Measurements from ENCODE around the gene TREML4. TPM values are rescaled to one million over a fixed set of nuclear protein-coding genes. Genes with fewer than 3 reads are reported as not detected.

TREML4 gene
- total RNA-seq, 1 experiment from 2014 or later: not detected

DNA sequence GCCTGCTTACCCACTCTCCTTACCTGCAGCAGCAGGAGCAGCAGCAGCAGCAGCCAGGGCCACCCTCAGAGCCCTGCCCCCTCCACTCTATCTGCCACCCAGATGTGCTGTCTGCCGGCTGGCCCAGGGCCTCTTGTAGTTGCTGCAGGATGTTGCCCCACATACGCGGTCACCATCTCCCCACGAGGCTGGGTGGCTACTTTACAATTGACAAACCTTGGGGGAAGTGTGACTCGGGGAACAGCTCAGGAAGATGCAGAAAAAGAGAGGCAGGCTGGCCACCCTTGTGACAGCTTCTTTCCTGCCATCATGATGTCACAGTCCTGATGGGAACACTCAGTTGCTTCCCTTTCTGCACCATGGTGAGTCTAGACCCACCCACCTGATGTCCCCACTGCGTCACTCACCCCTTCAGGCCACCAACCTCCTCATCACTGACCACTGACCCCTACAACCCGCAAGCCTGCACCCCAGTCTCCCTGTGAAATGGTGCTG lies 43.8 kb downstream of the TREML4 start:
- ChIA-PET CTCF (no interaction called here), POLR2A (no interaction called here), RAD21 (ENCODE audit: low non-redundant PET in 1 of 2, low total read pairs in 2 of 2, uncharacterized antibody in 2 of 2, unreplicated experiment in 2 of 2) (no interaction called here)
- Histone ChIP-seq H3K27me3 (ENCODE audit: insufficient read depth, low read length) (peaks cover 10% of the 10 kb centered on the region; the same call in 1 of the 2 replicates), H3K4me1 (ENCODE audit: control insufficient read depth in 1 of 2, insufficient read depth in 2 of 2, low read length in 2 of 2) (no peaks in the 10 kb centered on the region), H4K20me1 (ENCODE audit: insufficient read depth) (no peaks in the 10 kb centered on the region), H3K9ac (ENCODE audit: low read length) (no peak overlapping the region), H3K27ac (ENCODE audit: low read depth, low read length) (no peak overlapping the region), H3K79me2 (ENCODE audit: insufficient read depth, low read length) (no peaks in the 10 kb centered on the region), H3K4me3 (replicated peaks in 1 of 2; ENCODE audit: low read depth in 1 of 2, low read length in 2 of 2) (no peak overlapping the region), H3K9me2 (ENCODE audit: insufficient read depth) (no peaks in the 10 kb centered on the region), H3K4me2 (ENCODE audit: low read length) (no peak overlapping the region), H2AFZ (ENCODE audit: low read depth, low read length, poor library complexity, severe bottlenecking) (no peak overlapping the region), H3K9me3 (ENCODE audit: control insufficient read depth in 1 of 2, insufficient read depth in 1 of 2, low read depth in 1 of 2, low read length in 2 of 2) (no peaks in the 10 kb centered on the region), H3K36me3 (ENCODE audit: control insufficient read depth in 1 of 2, insufficient read depth in 2 of 2, low read length in 2 of 2) (no peaks in the 10 kb centered on the region)
- intact Hi-C loops (cut with micrococcal nuclease): no loop called here
- no TSS peak for BruUV-seq (replicated peaks)
- TF ChIP-seq SIN3A (IDR thresholded peaks at IDR 0.05; ENCODE audit: low read depth) (no peak), CEBPB (IDR thresholded peaks at IDR 0.05; ENCODE audit: low read depth) (no peak), EZH2phosphoT487 (IDR thresholded peaks at IDR 0.05; ENCODE audit: borderline replicate concordance) (no peak), ZNF274 (IDR thresholded peaks at IDR 0.05; ENCODE audit: low read depth, low read length) (no peak), YY1 (IDR thresholded peaks at IDR 0.05; ENCODE audit: extremely low read depth, insufficient replicate concordance, low read depth, low read length) (no peak), EZH2 (IDR thresholded peaks at IDR 0.05) (no peak)
- TF ChIP-seq, protein P1, sequence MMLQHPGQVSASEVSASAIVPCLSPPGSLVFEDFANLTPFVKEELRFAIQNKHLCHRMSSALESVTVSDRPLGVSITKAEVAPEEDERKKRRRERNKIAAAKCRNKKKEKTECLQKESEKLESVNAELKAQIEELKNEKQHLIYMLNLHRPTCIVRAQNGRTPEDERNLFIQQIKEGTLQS (IDR thresholded peaks at IDR 0.05): no peak
- TF ChIP-seq, protein P2, sequence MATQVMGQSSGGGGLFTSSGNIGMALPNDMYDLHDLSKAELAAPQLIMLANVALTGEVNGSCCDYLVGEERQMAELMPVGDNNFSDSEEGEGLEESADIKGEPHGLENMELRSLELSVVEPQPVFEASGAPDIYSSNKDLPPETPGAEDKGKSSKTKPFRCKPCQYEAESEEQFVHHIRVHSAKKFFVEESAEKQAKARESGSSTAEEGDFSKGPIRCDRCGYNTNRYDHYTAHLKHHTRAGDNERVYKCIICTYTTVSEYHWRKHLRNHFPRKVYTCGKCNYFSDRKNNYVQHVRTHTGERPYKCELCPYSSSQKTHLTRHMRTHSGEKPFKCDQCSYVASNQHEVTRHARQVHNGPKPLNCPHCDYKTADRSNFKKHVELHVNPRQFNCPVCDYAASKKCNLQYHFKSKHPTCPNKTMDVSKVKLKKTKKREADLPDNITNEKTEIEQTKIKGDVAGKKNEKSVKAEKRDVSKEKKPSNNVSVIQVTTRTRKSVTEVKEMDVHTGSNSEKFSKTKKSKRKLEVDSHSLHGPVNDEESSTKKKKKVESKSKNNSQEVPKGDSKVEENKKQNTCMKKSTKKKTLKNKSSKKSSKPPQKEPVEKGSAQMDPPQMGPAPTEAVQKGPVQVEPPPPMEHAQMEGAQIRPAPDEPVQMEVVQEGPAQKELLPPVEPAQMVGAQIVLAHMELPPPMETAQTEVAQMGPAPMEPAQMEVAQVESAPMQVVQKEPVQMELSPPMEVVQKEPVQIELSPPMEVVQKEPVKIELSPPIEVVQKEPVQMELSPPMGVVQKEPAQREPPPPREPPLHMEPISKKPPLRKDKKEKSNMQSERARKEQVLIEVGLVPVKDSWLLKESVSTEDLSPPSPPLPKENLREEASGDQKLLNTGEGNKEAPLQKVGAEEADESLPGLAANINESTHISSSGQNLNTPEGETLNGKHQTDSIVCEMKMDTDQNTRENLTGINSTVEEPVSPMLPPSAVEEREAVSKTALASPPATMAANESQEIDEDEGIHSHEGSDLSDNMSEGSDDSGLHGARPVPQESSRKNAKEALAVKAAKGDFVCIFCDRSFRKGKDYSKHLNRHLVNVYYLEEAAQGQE (IDR thresholded peaks at IDR 0.05; ENCODE audit: low read depth): no peak
- ATAC-seq (no peak), DNase-seq (ENCODE audit: low read depth, low spot score) (no peak)
